GM19193 (cell line): ENCODE data around the gene FSD2.

Experiments
- POLR2A ChIP-seq: IDR thresholded peaks from 4 replicates; pipeline ENCODE4 v1.6.1; 2011; ENCODE audit not compliant: insufficient read depth, insufficient read length; ENCODE audit errors: extremely low read depth

FSD2 gene

DNA sequence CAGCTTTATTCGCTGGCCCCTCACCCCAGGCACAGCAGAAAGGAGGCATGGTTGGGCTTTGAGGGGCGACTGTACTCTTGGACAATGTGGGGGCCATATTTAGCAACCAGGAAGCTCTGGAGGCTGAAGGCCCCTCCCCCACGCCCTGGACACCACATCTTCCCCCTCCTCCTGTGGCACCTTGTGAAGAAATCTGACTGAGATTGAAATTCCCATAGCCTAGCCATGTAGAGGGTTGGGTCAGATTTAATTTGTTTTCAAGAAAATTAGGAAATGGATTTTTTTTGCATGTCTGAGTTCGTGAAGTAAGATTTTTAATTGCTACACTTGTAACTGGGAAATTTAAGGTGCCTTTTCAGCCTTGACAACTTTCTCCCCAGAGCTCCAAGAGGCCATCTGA, 24.5 kb downstream of the FSD2 start:
- TF ChIP-seq POLR2A = no peak

DNA sequence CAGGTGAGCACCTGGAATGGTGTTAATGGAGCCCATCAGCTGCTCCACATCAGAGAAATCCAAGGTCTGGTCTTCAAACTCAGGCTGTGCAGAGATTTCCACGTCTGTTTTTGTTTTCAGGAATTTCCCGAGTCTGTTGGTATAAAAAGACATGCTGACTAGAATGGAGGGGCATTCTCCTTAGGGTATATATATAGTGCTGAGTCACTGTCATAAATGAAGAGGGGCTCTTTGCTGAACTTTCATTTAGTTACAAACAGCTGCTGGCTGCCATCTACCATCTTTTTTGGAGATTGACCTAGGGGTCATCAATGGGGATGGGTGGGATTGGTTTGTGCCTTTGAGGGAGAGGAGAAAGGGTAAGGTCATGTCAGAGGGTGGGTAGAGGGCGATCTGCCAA, 27.1 kb downstream of the FSD2 start:
- no peak for TF ChIP-seq POLR2A

DNA sequence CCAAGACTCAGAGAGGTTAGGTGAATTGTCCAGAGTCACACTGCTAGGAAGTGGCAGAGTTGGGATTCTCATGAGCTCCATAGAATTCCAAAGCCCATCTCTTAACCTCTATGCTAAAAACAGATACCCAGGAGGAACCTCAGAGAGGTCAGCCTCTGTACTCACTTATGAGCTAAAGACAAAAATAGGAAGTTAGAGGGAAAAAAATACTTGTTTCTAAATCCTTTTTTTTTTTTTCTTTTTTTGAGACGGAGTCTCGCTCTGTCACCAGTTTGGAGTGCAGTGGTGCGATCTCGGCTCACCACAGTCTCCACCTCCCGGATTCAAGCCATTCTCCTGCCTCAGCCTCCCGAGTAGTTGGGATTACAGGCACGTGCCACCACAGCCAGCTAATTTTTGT, 31.4 kb downstream of the FSD2 start:
- TF ChIP-seq POLR2A = no peak

DNA sequence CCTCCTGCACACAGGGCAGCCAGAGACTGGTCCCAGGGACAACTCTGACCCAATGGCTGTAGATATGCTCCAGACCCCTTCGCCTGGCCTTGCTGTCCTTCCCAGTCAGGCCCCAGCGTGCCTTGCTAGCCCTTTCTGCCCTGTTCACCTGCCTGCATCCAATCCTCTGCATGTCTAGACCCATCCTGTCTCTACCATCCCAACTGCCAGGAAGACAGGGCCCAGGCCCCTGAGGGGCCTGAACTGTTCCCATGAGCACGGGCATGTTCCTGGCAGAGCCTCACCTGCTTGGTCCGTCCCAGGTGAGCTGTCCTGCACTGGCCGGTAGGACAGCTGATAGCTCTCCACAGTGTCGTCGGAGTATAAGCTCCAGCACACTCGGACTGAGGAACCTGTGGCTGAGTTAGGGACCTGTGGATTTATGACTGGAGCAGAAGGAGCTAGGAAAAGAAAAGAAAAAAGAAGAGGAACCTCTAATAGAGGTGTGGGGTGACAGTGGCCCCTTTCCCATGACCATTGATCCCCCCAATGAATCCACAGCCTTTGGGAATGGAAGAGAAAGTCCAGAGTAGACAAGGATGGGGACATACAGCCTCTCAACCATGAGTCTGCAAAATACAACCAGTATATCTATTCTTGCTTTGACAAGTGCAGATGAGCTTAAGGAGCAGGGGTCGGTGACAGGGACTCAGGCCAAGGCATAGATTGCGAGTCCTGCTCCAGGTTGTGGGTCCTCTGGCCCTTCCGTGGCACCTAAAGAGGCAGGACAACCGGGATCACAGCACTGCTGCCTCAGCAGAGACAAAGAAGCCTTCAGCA, 33.9 kb downstream of the FSD2 start:
- TF ChIP-seq POLR2A = no peak

DNA sequence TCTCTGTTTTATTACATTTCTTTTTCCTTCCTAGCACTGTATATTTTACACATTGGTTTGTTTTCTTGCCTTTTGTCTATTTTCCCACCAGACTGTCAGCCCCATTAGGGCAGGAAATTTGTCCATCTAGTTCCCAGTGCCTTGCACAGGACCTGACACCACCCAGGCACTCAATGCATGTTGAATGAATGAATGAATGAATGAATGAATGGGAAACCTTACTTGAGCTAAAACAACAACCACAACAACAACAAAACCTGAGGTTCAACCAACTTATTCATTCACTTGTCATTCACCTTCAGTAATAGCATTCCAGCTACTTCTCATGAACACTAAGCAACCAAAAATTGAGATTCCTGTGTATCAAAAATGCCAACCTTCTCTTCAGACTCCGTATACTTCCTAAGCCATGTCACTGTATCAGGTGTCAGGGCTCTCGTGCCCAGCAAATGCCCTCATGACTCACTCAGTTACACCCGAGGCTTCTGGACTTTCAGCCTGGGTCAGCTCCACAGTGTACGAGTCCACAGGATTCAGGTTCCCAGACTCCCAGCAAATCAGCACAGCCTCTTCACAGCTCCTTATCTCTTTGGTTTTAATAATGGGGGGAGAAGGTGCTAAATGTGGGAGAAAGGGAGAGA, 37.3 kb downstream of the FSD2 start:
- TF ChIP-seq POLR2A = no peak

DNA sequence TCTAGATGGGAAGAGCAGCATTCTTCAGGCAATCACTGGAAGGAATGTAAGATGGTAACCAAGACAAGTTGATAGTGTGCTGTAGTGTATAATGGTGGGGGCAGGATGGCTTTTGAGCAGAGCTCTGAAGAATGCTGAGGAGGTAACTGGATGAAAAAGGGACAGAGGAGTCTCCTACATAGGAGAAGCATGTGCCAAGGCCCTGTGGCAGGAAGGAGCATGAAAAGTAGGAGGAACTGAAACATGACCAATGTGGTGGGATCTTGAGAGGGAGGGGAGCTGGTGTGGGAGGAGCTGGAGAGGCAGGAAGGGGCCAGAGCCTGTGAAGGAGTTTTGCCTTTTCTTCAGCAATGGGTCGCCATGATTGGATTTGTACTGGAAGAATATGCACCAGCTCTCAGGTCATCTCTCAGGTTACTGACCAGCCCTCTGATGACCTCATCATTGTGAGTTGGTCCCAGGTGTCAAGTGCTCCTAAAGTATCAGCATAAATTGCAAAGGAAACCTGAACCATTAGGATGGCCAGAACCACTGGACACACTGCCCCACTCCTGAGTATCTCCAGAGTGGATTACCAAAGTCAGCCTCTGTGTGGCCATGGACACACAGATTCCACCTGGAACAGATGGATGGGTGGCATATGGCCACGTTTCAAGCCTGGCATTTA, 38.6 kb downstream of the FSD2 start:
- TF ChIP-seq POLR2A = no peak

DNA sequence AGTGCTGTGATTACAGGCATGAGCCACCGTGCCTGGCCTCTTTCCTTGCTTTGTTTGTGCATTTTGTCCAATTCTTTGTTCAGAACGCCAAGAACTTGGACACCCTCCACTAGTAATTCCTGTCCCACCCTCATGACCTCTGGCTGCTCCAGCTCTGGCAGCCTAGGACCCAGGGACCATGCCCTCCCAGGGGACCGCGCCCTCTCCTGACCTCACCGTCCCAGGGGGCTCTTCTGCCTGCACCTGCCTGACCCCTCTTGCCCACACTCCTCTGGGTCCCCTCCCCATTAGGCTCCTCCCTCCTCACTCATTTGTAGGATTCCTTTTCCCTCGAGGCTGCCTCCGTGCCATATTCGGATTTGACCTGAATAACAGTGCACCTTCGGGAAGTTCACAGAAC, 41.1 kb downstream of the FSD2 start:
- no peak for TF ChIP-seq POLR2A

DNA sequence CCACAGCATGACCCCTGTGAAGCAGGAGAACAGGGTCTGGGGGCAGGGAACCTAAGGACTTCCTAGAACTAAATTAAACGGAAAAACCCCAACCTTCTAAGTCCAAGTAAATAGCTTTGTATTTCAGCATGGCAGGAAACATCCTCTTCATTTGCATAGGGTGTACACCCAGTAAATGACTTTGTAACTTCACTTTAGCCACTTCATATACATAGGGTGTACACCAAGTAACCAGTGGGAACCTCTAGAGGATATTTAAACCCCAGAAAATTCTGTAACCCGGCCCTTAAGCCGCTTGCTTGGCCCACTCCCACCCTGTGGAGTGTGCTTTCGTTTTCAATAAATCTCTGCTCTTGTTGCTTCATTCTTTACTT, 41.8 kb downstream of the FSD2 start:
- TF ChIP-seq POLR2A = no peak

DNA sequence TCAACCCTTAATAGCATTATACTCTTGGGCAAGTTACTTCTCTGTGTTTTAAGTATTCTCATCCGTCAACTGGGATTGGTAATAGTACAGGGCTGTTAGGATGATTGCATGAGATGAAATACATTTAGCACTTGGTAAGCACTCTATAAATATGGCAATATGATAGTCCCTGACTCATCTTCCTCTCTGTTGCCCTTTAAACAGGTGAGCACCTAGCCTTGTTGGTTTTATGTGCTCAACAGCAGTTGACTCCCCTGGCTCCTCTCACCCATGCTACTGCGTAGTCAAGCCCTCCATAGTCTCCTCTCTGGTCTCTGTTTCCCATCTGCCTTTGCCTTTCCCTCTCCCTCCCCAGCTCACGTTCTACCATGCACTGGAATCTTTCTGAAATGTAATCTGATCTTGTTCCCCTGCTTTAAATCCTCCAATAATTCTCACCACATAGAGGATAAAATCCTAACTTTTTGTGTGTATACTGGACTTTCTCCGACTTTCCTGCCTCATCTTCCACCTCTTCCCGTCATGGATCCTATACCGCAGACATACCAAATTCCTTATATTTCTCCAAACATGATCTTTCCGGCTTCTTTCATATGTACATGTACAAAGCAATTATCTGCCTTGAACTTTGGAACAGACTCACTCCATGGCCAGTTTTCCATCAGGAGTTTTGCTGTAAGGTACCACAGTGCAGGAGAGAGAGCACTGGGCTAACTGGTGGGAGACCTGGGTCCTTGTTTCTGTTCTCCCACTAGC, 42.3 kb downstream of the FSD2 start:
- TF ChIP-seq POLR2A = no peak

DNA sequence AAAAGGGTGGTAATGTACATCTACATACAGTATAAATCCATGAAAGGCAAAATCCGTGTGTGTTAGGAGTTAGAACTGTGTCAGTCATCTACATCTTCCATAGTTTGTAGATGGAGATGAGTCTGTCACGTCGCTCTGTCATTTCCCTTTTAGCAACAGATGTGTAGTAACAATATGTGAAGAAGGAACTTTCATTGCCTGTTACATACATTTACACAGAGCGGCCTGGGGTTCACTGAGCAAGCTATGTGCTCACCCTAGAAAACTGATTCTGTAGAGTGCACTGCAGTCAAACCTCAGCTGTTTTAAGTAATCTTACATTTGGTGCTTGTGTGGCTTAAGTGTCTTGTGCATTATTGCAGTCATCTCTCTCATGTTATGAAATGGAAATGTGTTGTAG, 54.6 kb downstream of the FSD2 start:
- no peak for TF ChIP-seq POLR2A

DNA sequence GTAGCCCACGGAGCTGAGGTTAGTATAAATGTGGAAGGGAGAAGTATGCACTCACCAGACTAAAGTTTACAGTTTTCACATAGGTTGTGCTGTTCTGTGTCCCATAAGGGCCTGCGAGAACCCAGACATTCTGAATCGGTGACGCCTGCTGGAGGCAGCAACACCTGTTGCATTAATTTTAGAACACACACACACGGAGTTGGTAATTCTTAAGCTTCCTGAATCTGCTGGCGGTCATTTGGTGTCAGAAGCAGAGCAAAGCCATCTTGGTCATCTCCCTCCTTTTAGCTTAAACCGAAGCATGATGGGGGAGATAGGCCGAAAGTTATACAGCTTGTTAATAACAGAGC, 55.1 kb downstream of the FSD2 start:
- no peak for TF ChIP-seq POLR2A

DNA sequence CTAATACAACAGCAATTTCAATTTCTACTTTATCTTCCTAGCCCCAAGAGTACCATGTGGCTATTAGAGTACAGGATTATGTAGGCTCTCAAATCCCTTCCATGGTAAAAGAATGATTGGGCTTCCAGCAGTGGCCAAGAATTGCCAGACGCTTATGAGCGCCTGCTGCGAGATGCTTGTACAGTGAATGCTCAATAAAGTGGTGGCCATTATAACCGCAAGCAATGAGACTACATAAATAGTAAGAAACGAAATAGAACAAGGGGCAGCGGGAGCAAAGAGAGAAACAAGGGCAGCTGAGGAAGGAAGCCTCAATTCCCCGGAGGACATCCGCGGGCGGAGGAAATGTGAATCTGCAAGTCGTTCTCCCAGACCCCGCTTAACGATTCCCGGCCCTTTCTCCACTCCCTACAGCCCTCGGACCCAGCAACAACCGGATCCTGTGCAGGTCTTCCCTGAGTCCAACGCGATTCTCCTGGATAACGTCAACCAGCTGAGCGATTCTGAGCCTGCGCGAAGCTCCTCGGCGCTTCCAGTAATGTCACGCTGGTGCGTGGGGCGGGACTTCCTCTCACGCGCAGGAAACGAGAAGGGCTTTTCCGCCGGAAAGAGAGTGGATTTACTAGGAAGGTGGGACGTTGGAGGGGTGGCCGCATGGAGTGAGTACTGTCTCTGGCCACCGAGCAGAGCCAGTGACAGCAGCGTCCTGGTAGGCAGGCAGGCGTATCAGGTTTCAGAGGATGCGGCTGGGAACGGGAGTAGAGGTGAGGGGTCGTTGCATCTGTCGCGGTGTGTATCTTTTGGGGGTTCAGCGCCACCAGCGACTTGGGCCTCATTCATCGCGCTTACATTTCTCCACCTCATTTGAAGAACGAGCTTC, 55.7 kb downstream of the FSD2 start:
- TF ChIP-seq POLR2A = peak; percentile 91

DNA sequence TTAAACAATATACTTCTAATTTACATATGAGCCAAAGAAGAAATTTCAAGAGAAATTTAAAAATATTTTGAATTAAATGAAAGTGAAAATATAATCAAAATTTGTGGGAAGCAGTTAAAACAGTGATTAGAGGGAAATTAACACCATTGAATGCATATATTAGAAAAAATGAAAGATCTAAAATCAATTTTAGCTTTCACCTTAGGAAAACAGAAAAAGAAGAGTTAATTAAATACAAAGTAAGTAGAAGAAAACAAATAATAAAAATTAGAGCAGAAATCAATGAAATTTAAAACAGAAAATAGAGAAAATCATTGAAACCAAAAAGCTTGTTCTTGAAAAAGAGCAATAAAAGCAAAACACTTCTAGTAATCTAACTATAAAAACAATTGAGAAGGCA, 57.6 kb downstream of the FSD2 start:
- TF ChIP-seq POLR2A = no peak

DNA sequence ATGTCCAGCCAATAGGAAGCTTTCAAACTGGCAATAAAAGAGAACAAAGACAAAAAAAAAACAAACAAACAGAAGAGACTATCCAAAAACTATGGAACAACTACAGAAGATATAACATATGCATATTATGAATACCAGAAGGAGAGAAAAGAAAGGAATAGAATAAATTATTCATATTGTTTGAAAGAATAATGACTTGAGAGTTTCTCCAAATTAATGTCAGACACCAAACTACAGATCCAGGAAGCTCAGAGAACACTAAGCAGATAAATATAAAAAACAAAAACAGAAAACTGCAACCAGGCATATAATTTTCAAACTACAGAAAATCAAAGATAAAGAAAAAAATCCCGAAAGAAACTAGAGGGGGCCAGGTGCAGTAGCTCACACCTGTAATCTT, 62.1 kb downstream of the FSD2 start:
- TF ChIP-seq POLR2A = no peak
